ENCODE data around the gene CCDC66. TPM values are rescaled to one million over a fixed set of nuclear protein-coding genes. Genes with fewer than 3 reads are reported as not detected.

Gene CCDC66
- total and polyA plus RNA-seq, 2 experiments from 2014 or later = 26.9 to 50.3 TPM

GRCh38 chr3:56630966-56631365, 74.0 kb downstream of the CCDC66 start:
- no peaks in the 10 kb centered on the region for H3K9me2 ChIP-seq (ENCODE audit: insufficient read depth)
- H3K4me3 Mint-ChIP-seq = no peak overlapping the region
- peaks cover 27% of the 10 kb centered on the region for H3K36me3 Mint-ChIP-seq (ENCODE audit: low read depth)
- H3K4me1 Mint-ChIP-seq = no peaks in the 10 kb centered on the region
- no peaks in the 10 kb centered on the region for H3K27me3 ChIP-seq (ENCODE audit: insufficient read depth)
- H3K27me3 Mint-ChIP-seq (ENCODE audit: insufficient read depth, low read depth, poor library complexity) = peaks cover 2% of the 10 kb centered on the region
- no peaks in the 10 kb centered on the region for H3K4me1 ChIP-seq (ENCODE audit: insufficient read depth)
- no peak overlapping the region for H3K27ac Mint-ChIP-seq
- no peak for TF ChIP-seq JUNB (IDR thresholded peaks at IDR 0.05; ENCODE audit: unreplicated experiment)
- no peak for TF ChIP-seq EZH2phosphoT487 (IDR thresholded peaks at IDR 0.05; ENCODE audit: unreplicated experiment)
- TF ChIP-seq NANOG (IDR thresholded peaks at IDR 0.05; ENCODE audit: borderline replicate concordance) = no peak
- no peak for TF ChIP-seq REST (IDR thresholded peaks at IDR 0.05; ENCODE audit: unreplicated experiment)
- TF ChIP-seq ZNF462 (CRISPR knock-in tag; IDR thresholded peaks at IDR 0.05) = no peak
- no peak for TF ChIP-seq CREB1 (CRISPR knock-in tag; IDR thresholded peaks at IDR 0.05; ENCODE audit: low read depth)
- no peak for TF ChIP-seq ZNF331 (CRISPR knock-in tag; IDR thresholded peaks at IDR 0.05; ENCODE audit: low read depth)
- no peak for TF ChIP-seq STAT1 (IDR thresholded peaks at IDR 0.05; ENCODE audit: unreplicated experiment)
- no peak for TF ChIP-seq ZNF114 (CRISPR knock-in tag; IDR thresholded peaks at IDR 0.05)
- TF ChIP-seq CTCF (conservative IDR thresholded peaks at IDR 0.05; ENCODE audit: low read depth in 2 of 2) = no peak
- no peak for TF ChIP-seq ETS1 (IDR thresholded peaks at IDR 0.05)
- no peak for TF ChIP-seq EZH2 (IDR thresholded peaks at IDR 0.05; ENCODE audit: low read depth, unreplicated experiment)
- no peak overlapping the region for H2AFZ ChIP-seq
- DNase-seq (ENCODE audit: low spot score) (no peak), ATAC-seq (no peak)
- H3K27ac ChIP-seq (ENCODE audit: low read depth) = no peak overlapping the region
- no peak overlapping the region for H3K4me3 ChIP-seq
- peaks cover 8% of the 10 kb centered on the region; the same call in 1 of the 2 replicates for H3K36me3 ChIP-seq (ENCODE audit: insufficient read depth)
- H3K4me2 ChIP-seq = no peak overlapping the region
- H3K9me3 Mint-ChIP-seq = no peaks in the 10 kb centered on the region
- no peaks in the 10 kb centered on the region for H3K79me2 ChIP-seq (replicated peaks; ENCODE audit: insufficient read depth)
- H4K20me1 ChIP-seq (replicated peaks; ENCODE audit: insufficient read depth) = no peaks in the 10 kb centered on the region
- H3F3A ChIP-seq (replicated peaks; ENCODE audit: low read depth) = no peaks in the 10 kb centered on the region
